GM18508 (cell line): ENCODE results near the gene SPDYE2.
"Not testable (repeated sequence)": the region's sequence is repeated elsewhere in the genome, so short reads cannot be mapped to it uniquely, and the experiment has no call there.

Experiments used
- ATAC-seq: cut with Tn5 transposase; IDR thresholded peaks from one replicate; pipeline ENCODE4 v1.9.1; 2021; ENCODE audit warnings: moderate number of reproducible peaks; ENCODE audit not compliant: insufficient read depth, unreplicated experiment

SPDYE2 gene

GRCh38 chr7:102535062-102535615 is 15.9 kb upstream of the SPDYE2 start:
- ATAC-seq = not testable (repeated sequence)

DNA sequence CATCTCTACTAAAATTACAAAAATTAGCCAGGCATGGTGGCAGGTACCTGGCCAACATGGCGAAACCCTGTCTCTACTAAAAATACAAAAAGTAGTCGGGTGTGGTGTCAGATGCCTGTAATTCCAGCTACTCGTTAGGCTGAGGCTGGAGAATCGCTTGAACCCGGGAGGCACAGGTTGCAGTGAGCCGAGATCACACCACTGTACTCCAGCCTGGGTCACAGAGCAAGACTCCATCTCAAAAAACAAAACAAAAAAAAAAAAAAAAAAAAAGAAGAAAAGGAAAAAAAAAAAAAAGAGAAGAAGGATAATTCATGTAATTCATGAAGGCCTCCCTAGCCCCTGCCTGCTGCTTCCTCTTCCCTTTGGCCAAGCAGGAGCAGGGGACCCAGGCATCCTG is 10.4 kb upstream of the SPDYE2 start:
- ATAC-seq = not testable (repeated sequence)

DNA sequence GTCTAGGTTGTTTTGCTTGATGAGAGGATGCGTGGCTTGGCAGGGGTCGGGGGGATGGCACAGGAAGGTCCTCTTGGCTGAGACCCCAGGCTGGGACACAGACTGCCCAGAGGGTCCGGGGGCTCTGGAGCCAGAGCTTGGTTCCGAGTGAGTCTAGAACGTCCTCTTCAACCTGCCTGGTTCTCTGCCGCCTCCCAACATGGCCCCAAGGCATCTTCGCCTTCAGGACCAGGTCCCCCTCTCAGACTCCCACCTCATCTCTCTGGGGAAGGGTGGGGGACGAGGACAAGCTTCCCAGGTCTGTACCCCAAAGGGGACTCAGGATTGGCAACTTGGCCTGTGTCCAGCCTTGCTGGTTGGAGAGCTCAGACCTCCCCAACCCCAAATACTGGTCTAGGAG is 8.9 kb upstream of the SPDYE2 start:
- not testable (repeated sequence) for ATAC-seq

DNA sequence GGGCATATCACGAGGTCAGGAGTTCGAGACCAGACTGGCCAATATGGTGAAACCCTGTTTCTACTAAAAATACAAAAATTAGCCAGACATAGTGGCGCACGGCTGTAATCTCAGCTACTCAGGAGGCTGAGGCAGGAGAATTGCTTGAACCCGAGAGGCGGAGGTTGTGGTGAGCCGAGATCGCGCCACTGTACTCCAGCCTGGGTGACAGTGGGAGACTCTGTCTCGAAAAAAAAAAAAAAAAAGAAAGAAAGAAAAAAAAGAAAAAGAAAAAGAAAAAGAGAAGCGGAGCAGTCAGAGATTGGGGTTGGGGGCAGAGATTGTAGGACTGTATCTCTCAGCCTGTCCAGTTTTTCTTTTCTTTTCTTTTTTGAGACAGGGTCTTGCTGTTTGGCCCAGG is 8.3 kb upstream of the SPDYE2 start:
- not testable (repeated sequence) for ATAC-seq

GRCh38 chr7:102543596-102543995 is 7.4 kb upstream of the SPDYE2 start, which contains the start of gene UPK3BL2:
Gene UPK3BL2 (minus strand): TSS chr7:102543696. CDS start chr7:102543636, 60 bp downstream.
- ATAC-seq = not testable (repeated sequence)

DNA sequence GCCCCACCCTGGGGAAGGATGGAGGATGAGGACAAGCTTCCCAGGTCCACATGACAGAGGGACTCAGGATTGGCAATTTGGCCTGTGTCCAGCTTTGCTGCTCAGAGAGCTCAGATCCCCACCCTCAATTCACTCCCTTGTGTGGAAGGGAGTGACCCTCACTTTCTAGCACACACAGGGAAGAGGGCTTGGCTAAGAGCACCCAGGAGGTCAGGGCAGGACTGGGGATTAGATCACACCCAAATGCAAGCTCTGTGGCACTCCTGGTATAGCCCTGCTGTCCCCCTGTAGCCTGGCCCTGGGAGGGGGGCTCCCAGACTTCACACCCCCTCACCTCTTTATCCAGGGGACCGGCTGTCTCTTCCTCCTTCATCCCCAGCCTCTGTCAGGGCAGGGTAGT is 6.7 kb upstream of the SPDYE2 start:
- not testable (repeated sequence) for ATAC-seq

DNA sequence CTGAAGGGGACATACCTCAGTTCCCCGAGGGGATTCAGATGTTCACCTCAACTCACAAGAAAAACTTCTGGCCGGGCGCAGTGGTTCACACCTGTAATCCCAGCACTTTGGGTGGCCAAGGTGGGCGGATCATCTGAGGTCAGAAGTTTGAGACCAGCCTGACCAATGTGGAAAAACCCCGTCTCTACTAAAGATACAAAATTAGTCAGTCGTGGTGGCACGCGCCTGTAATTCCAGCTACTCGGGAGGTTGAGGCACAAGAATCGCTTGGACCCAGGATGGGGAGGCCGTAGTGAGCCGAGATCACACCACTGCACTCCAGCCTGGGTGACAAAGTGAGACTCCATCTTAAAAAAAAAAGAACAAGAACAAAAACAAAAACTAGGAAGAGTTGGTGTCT is 5.7 kb upstream of the SPDYE2 start:
- ATAC-seq = not testable (repeated sequence)

DNA sequence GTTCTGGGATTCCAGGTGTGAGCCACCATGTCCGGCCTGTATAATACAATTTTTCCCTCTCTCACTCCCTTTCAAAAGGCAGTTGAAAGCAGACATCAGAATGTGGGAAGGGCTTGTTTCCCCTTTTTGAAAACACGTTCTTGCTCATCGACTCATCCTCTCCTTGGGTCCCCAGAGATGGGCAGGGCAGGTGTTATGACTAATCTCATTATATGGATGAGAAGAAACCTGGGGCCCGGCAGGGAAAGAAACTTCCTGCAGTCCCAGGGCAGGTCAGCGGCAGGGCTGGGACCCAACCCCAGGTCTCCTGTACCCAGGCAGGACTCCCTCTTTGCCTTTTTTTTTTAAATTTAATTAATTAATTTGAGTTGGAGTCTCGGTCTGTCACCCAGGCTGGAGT is 4.7 kb upstream of the SPDYE2 start:
- ATAC-seq = peak; percentile 76

GRCh38 chr7:102568620-102569019 is 17.6 kb downstream of the SPDYE2 start:
- not testable (repeated sequence) for ATAC-seq

- ATAC-seq = peak; percentile 80
These were observed 21.5 kb downstream of the SPDYE2 start, which contains the start of gene POLR2J3 for GRCh38 chr7:102572261-102573239. Gene POLR2J3 (minus strand): TSS chr7:102572583. CDS start chr7:102572521, 62 bp downstream.

DNA sequence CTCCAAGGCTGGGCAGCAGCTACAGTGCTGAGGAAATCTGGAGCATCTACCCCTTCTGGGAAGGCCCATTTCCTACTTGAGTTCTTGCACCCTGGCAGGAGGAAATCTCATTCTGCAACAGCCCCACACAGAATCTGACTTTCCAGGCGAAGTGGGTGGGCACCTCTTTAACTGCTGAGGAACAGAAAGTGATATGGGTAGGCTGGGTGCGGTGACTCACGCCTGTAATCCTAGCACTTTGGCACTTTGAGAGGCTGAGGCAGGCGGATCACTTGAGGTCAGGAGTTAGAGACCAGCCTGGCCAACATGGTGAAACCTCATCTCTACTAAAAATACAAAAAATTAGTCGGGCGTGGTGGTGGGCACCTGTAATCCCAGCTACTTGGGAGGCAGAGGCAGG is 23.6 kb downstream of the SPDYE2 start:
- not testable (repeated sequence) for ATAC-seq

DNA sequence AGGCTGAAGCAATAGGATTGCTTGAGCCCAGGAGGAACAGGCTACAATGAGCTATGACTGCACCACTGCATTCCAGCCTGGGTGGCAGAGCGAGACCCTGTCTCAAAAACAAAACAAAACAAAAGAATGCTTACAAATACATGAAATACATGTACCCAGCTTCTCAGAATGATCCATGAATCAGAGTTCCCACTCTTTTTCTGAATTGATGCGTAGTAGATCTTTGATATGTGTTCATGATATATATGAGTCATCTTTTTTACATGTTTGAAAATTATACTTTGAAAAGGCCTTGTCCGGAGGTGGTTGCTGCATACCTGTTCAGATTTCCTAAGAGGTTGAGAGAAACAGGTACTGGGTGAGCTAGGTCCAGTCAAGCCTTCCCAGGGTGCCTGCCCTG is 25.3 kb downstream of the SPDYE2 start:
- not testable (repeated sequence) for ATAC-seq

- not testable (repeated sequence) for ATAC-seq
These were observed 26.6 kb downstream of the SPDYE2 start for GRCh38 chr7:102577315-102578240.

DNA sequence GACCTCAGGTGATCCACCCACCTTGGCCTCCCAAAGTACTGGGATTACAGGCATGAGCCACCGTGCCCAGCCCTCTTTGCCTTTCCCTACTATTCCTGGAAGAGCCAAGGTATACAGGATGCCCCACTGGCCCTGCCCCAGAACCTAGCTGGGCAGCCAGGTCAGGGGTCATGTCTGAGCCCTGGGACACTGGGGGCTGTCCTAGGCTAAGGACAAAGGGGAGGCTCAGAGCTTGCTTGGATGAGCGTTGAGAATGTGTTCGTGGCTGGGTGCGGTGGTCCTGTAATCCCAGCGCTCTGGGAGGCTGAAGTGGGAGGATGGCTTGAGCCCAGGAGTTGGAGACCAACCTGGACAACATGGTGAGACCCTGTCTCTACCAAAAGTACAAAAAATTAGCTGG is 27.5 kb downstream of the SPDYE2 start:
- ATAC-seq = not testable (repeated sequence)

- ATAC-seq = not testable (repeated sequence)
These were observed 30.7 kb downstream of the SPDYE2 start for GRCh38 chr7:102581722-102582121.

DNA sequence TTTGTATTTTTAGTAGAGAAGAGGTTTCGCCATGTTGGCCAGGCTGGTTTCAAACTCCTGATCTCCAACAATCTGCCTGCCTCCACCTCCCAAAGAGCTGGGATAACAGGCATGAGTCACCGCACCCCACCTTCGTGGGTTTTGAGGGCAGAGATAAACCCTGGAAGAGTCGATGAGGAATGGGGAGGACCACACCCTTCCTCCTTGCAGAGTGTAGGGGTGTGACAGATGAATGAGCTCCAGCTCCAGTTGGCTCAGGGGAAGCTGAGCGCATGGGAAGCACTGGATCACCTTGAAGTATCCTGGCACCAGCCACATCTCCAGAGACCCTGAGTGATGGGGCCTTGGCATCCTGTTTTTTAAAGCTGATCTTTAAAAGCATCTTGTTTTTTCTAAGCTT is 32.5 kb downstream of the SPDYE2 start:
- ATAC-seq = not testable (repeated sequence)

DNA sequence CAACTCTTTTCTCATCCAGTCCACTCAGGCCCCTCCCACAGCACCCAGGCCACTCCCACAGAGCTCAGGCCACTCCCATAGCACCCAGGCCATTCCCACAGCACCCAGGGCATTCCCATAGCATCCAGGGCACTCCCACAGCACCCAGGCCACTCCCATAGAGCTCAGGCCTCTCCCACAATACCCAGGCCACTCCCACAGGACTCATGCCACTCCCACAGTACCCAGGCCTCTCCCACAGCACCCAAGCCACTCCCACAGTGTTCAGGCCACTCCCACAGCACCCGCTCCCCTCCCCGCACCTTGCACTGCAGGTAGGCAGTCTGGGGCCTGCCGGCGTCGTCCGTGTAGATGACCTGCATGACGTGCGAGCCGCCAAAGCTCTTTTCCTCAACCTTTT is 38.8 kb downstream of the SPDYE2 start:
- peak; percentile 32 for ATAC-seq

DNA sequence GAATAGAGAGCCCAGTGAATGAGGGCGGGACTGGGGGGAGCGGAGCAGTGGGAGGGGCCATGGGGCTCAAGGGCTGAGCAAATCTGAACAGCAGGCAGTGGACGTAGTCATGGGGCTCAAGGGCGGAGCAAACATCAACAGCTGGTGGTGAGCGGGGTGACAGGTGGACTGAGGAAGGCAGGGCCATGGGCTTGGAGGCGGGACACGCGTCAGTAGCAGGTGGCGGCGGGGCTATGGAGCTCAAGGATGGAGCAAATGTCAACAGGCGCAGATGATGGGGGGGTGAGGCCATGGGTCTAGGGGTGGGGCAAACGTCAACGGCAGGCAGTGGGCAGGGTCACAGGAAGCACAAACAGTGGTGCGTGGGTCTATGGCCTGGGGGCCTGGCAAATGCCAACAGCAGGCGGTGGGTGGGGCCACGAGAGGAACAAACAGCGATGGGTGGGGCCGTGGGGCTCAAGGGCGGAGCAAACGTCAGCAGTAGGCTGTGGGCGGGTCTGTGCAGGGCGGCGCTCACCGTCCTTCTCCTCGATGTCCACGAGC is 41.5 kb downstream of the SPDYE2 start:
- ATAC-seq = not testable (repeated sequence)

- ATAC-seq = not testable (repeated sequence)
These were observed 42.8 kb downstream of the SPDYE2 start for GRCh38 chr7:102593637-102594334.
